A673 (cell line): ENCODE measurements around the gene ATRAID.

Experiments
- CTCF ChIP-seq: fragments of 300-800, 200-600 bp; sonication (generic); conservative IDR thresholded peaks from 2 replicates; pipeline ENCODE4 v1.5.1; 2017; ENCODE audit warnings: low read depth, mild to moderate bottlenecking, antibody characterized with exemption, low read length, moderate library complexity, mixed read lengths
- EZH2 ChIP-seq: fragments of 200-600 bp; sonication (generic); IDR thresholded peaks from 2 replicates; pipeline ENCODE4 v1.6.1; 2017; ENCODE audit warnings: borderline replicate concordance, low read depth, mild to moderate bottlenecking, mixed read lengths, antibody characterized with exemption, low read length; ENCODE audit not compliant: poor library complexity, severe bottlenecking

DNA sequence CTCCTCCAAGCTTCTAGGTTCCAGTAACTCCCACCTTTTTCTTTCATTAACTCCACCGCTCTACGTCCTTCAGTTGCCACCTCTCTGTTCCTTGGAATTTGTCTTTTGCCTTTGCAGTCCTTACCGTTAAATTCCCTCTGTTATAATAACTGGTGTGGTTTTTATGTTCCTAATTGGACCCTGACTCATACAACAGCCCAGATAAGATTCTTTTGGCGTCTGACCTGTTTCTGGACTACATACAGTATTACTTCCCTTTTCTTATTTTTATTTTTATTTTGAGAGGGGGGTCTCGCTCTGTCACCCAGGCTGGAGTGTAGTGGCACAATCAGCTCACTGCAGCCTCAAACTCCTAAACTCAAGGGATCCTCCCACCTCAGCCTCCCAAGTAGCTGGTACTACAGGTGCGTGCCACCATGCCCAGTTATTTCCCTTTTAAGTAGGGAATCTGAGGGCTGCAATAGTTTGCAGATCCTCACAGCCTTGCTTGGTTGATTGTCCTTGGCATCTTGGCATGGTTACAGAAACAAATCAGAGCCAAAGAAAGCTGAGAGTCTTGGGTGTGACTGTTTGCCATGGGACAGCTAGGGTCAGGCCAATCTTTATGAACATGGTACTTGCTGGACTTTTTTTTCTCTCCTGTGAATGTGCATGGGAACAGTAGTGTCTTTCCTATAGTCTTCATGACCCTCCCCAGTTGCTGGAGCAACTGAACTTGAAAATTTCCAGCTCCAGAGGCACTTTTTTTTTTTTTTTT, 41.1 kb upstream of the ATRAID start:
- TF ChIP-seq CTCF (no peak), EZH2 (no peak)
